KMS-11 (cell line): ENCODE results near the gene TBX22.

ENCODE experiments used
- H2AFZ ChIP-seq: fragments of 200-600 bp; sonication (generic); 2 replicates; pipeline ENCODE4 v1.6.1; 2016; ENCODE audit warnings: antibody characterized with exemption, mixed run types, low read depth
- H3K27ac ChIP-seq: fragments of 200-600 bp; sonication (generic); 2 replicates; pipeline ENCODE4 v1.6.1; 2016; ENCODE audit warnings: mild to moderate bottlenecking, mixed run types
- H3K27me3 ChIP-seq: fragments of 200-600 bp; sonication (generic); 2 replicates; pipeline ENCODE4 v1.6.1; 2017; ENCODE audit warnings: mild to moderate bottlenecking, low read depth, mixed run types, moderate library complexity; ENCODE audit not compliant: insufficient read depth
- H3K36me3 ChIP-seq: fragments of 200-600 bp; sonication (generic); 2 replicates; pipeline ENCODE4 v1.6.1; 2017; ENCODE audit warnings: mild to moderate bottlenecking, mixed run types; ENCODE audit not compliant: insufficient read depth
- H3K4me1 ChIP-seq: fragments of 200-600 bp; sonication (generic); 2 replicates; pipeline ENCODE4 v1.6.1; 2016; ENCODE audit warnings: mild to moderate bottlenecking, low read depth, mixed run types; ENCODE audit not compliant: poor library complexity, severe bottlenecking
- H3K4me2 ChIP-seq: fragments of 200-600 bp; sonication (generic); 2 replicates; pipeline ENCODE4 v1.7.0; 2016; ENCODE audit warnings: mild to moderate bottlenecking, mixed run types
- H3K4me3 ChIP-seq: fragments of 200-600 bp; sonication (generic); IDR thresholded peaks from 2 replicates; pipeline ENCODE4 v1.6.1; 2017; ENCODE audit warnings: low read depth, low read length, mixed read lengths; ENCODE audit not compliant: insufficient read depth
- H3K79me2 ChIP-seq: fragments of 200-600 bp; sonication (generic); 2 replicates; pipeline ENCODE4 v1.6.1; 2016; ENCODE audit warnings: low read depth, mixed run types; ENCODE audit not compliant: insufficient read depth
- H3K9ac ChIP-seq: fragments of 200-600 bp; sonication (generic); 2 replicates; pipeline ENCODE4 v1.6.1; 2016; ENCODE audit warnings: mild to moderate bottlenecking, mixed run types
- H4K20me1 ChIP-seq: fragments of 200-600 bp; sonication (generic); 2 replicates; pipeline ENCODE4 v1.6.1; 2016; ENCODE audit warnings: mild to moderate bottlenecking, mixed run types; ENCODE audit not compliant: insufficient read depth
- TF ChIP-seq, protein P1 (sequence below): fragments of 200-600 bp; sonication (generic); conservative IDR thresholded peaks from 2 replicates; pipeline ENCODE4 v1.6.1; 2017; ENCODE audit warnings: low read depth, mild to moderate bottlenecking, antibody characterized with exemption, low read length, moderate library complexity, mixed read lengths

TBX22 gene, protein sequence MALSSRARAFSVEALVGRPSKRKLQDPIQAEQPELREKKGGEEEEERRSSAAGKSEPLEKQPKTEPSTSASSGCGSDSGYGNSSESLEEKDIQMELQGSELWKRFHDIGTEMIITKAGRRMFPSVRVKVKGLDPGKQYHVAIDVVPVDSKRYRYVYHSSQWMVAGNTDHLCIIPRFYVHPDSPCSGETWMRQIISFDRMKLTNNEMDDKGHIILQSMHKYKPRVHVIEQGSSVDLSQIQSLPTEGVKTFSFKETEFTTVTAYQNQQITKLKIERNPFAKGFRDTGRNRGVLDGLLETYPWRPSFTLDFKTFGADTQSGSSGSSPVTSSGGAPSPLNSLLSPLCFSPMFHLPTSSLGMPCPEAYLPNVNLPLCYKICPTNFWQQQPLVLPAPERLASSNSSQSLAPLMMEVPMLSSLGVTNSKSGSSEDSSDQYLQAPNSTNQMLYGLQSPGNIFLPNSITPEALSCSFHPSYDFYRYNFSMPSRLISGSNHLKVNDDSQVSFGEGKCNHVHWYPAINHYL

DNA sequence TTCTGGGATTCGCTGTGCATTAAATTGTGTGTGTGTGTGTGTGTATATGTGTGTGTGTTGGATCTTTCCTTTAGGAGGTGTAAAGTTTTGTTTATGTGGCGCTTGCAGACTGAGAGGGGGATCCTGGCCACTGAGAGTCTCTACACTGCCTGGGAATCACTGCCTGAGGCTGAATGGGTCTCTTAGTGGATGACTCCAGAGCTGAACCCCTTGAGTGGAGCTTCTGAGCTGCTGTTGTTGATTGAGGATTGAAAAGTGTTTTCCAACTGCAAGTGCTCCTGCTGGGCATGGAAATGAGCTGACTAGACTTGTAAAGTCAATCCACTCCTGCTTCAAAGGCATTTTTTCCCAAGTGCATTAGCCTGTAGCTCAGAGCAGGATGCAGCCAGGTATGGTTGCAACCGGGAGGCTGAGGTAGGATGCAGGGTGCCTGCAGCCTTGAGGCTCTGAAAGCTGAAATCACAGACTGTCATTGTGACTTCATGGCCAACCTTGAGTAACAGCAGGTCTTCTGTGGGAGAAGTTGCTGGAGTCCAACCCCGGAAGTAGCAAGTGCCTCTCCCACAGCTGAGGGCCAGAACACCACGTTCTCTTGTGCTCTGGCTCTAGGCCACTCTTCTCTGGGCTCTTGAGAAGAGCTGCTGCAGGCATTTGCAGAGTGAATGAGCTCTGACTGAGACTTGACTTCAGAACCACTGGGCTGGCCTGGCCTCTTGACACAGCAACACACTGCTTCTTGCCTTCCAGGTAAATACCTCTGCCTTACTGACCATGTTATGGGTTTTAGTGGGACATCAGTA lies at the start of gene TBX22:
TBX22 (plus strand) TSS at position 613 of the 800 bp plus-strand sequence. CDS start 7,517 bp downstream, outside the sequence.
- Histone ChIP-seq H3K4me1 (no peaks in the 10 kb centered on the region), H2AFZ (no peak within 1 kb of the TSS), H3K9ac (no peak within 1 kb of the TSS), H3K27ac (no peak within 1 kb of the TSS), H3K79me2 (no peaks in the 10 kb centered on the region), H4K20me1 (no peaks in the 10 kb centered on the region), H3K27me3 (no peaks in the 10 kb centered on the region), H3K36me3 (no peaks in the 10 kb centered on the region), H3K4me2 (no peak within 1 kb of the TSS), H3K4me3 (no peak within 1 kb of the TSS)
- TF ChIP-seq, protein P1, sequence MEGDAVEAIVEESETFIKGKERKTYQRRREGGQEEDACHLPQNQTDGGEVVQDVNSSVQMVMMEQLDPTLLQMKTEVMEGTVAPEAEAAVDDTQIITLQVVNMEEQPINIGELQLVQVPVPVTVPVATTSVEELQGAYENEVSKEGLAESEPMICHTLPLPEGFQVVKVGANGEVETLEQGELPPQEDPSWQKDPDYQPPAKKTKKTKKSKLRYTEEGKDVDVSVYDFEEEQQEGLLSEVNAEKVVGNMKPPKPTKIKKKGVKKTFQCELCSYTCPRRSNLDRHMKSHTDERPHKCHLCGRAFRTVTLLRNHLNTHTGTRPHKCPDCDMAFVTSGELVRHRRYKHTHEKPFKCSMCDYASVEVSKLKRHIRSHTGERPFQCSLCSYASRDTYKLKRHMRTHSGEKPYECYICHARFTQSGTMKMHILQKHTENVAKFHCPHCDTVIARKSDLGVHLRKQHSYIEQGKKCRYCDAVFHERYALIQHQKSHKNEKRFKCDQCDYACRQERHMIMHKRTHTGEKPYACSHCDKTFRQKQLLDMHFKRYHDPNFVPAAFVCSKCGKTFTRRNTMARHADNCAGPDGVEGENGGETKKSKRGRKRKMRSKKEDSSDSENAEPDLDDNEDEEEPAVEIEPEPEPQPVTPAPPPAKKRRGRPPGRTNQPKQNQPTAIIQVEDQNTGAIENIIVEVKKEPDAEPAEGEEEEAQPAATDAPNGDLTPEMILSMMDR: no peak

DNA sequence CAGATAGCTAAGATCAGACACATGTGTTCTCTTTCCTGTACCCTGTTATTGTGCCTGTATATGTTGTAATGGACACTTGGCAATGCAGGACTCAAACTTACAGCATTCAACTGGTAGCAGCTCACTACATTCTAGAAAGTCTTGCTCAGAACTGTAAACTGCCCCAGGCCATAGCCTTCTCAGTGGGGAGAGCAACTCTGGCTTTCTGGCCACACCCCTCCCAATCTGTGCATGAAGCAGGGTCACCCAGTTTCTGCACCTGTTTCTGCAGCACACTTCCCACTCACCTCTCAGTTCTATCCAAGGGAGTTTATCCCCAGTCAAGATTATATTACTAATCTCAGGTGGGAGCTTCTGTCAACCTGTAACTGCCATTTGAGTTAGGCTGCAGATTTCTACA lies 38.9 kb upstream of the TBX22 start:
- H3K27me3 ChIP-seq: no peaks in the 10 kb centered on the region
- H4K20me1 ChIP-seq: no peaks in the 10 kb centered on the region
- no peak overlapping the region for H3K27ac ChIP-seq
- no peak overlapping the region for H3K9ac ChIP-seq
- no peaks in the 10 kb centered on the region for H3K4me1 ChIP-seq
- H3K36me3 ChIP-seq: no peaks in the 10 kb centered on the region
- TF ChIP-seq, protein P1: no peak
- H3K4me3 ChIP-seq: no peak overlapping the region
- H3K79me2 ChIP-seq: no peaks in the 10 kb centered on the region
- no peak overlapping the region for H3K4me2 ChIP-seq
- H2AFZ ChIP-seq: no peak overlapping the region

DNA sequence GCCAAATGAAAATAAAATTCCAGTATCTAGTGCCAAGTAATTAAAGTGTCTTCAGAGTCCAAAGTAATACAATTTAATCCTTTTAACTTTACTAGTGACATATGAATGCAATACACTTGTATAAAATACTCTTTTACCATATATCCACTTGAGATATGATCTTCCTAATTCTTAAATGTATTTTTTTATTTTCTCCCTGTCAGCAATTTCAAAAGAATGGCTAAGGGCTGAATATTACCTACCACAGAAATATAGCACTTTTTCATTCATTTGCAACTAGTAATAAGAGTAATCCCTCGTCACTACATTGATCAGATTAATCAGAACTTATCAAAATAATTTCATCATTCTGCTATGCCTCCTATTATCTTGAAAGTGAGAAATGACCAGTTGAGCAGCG lies 10.1 kb upstream of the TBX22 start:
- Histone ChIP-seq H3K27ac (no peak overlapping the region), H3K36me3 (no peaks in the 10 kb centered on the region), H3K4me1 (no peaks in the 10 kb centered on the region), H3K9ac (no peak overlapping the region), H3K4me2 (no peak overlapping the region), H3K4me3 (no peak overlapping the region), H4K20me1 (no peaks in the 10 kb centered on the region), H3K27me3 (no peaks in the 10 kb centered on the region), H3K79me2 (no peaks in the 10 kb centered on the region), H2AFZ (no peak overlapping the region)
- TF ChIP-seq, protein P1: no peak

DNA sequence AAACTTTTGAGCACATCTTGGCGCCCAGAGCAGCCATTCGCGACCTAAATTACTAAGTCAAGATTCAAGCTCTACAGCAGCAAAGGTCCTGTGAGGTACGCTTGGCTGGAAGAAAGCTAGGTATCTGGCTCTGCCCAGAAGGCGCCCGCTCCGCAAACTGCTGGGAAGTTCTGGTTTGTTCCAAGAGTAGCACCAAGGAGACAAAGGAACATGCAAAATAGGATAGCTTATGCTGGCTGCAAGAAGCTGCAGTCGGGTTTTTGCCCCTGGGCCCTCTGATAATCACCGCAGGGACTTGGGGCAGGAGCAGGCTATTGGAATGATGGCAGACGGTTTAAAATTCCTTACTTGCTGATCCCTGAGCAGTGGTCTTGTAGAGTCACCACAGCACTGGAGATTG lies 3.0 kb upstream of the TBX22 start:
- TF ChIP-seq, protein P1: no peak
- H2AFZ ChIP-seq: no peak overlapping the region

More for the DNA sequence above, 3.0 kb upstream of the TBX22 start:
- no peaks in the 10 kb centered on the region for H3K79me2 ChIP-seq
- no peaks in the 10 kb centered on the region for H3K36me3 ChIP-seq
- no peak overlapping the region for H3K27ac ChIP-seq
- no peaks in the 10 kb centered on the region for H3K4me1 ChIP-seq
- no peak overlapping the region for H3K9ac ChIP-seq
- H3K27me3 ChIP-seq: no peaks in the 10 kb centered on the region
- no peak overlapping the region for H3K4me3 ChIP-seq
- H4K20me1 ChIP-seq: no peaks in the 10 kb centered on the region
- H3K4me2 ChIP-seq: no peak overlapping the region
